HUDEP-2 (cell line): Measurements from ENCODE around the gene TMEM130.
A peak's percentile ranks its signal among the peaks of the same experiment; 100 is the strongest.
"Not testable (repeated sequence)": the region's sequence is repeated elsewhere in the genome, so short reads cannot be mapped to it uniquely, and the experiment has no call there.

Source experiments
- DNase-seq, 76 experiments: peaks; one replicate each; lab custom pipeline; 2025; ENCODE audit not compliant: unreplicated experiment in 76 of 76; lab: John Stamatoyannopoulos, UW

Gene TMEM130

GRCh38 chr7:98842552-98842951 lies 27.3 kb downstream of the TMEM130 start:
- not testable (repeated sequence) for DNase-seq

- DNase-seq, result peak in 38 of 76 experiments; percentile 1 to 65 (median 26)
Observed at GRCh38 chr7:98841179-98841997, 28.4 kb downstream of the TMEM130 start.

GRCh38 chr7:98840722-98841121 lies 29.1 kb downstream of the TMEM130 start:
- DNase-seq, result no peak

- DNase-seq, result no peak
Observed at GRCh38 chr7:98840096-98840495, 29.7 kb downstream of the TMEM130 start.

- DNase-seq, result no peak
Observed at GRCh38 chr7:98837630-98837972, 32.2 kb downstream of the TMEM130 start.

GRCh38 chr7:98836811-98837629 lies 32.8 kb downstream of the TMEM130 start:
- peak in 14 of 76 experiments; percentile 1 to 31 (median 5) for DNase-seq

- no peak for DNase-seq
Observed at GRCh38 chr7:98834949-98835348, 34.9 kb downstream of the TMEM130 start.

GRCh38 chr7:98833022-98833421 lies 36.8 kb downstream of the TMEM130 start:
- no peak for DNase-seq

GRCh38 chr7:98831641-98832221 lies 38.1 kb downstream of the TMEM130 start:
- peak in 20 of 76 experiments; percentile 2 to 51 (median 13) for DNase-seq

- no peak for DNase-seq
Observed at GRCh38 chr7:98830972-98831548, 38.8 kb downstream of the TMEM130 start.

GRCh38 chr7:98828368-98828767 lies 41.4 kb downstream of the TMEM130 start:
- no peak for DNase-seq

- no peak for DNase-seq
Observed at GRCh38 chr7:98827258-98827657, 42.6 kb downstream of the TMEM130 start.

GRCh38 chr7:98826811-98827231 lies 43.0 kb downstream of the TMEM130 start:
- DNase-seq, result no peak

- DNase-seq, result no peak
Observed at GRCh38 chr7:98826387-98826786, 43.4 kb downstream of the TMEM130 start.

- DNase-seq, result no peak
Observed at GRCh38 chr7:98823226-98823625, 46.6 kb downstream of the TMEM130 start.

- DNase-seq, result no peak
Observed at GRCh38 chr7:98821348-98821747, 48.5 kb downstream of the TMEM130 start.

- DNase-seq, result no peak
Observed at GRCh38 chr7:98816967-98817710, 52.7 kb downstream of the TMEM130 start.

- no peak for DNase-seq
Observed at GRCh38 chr7:98816241-98816640, 53.6 kb downstream of the TMEM130 start.

GRCh38 chr7:98815313-98815712 lies 54.5 kb downstream of the TMEM130 start:
- DNase-seq, result no peak

- DNase-seq, result no peak
Observed at GRCh38 chr7:98811299-98811698, 58.5 kb downstream of the TMEM130 start.
